H9 (cell line): ENCODE results near the gene IRF1. TPM values are rescaled to one million over a fixed set of nuclear protein-coding genes. Genes with fewer than 3 reads are reported as not detected.

Experiments
- DNase-seq: peaks from one replicate; pipeline ENCODE4 v3.0.0-alpha.2; 2017
- H2AFZ ChIP-seq: one replicate; pipeline ENCODE4 v1.6.1; 2013; ENCODE audit warnings: mild to moderate bottlenecking, low read length, control low read depth, moderate library complexity
- H2AK5ac ChIP-seq: 2 replicates; pipeline ENCODE4 v1.6.1; 2013; ENCODE audit warnings: low read length, control low read depth, mixed read lengths; ENCODE audit not compliant: insufficient read length
- H2BK120ac ChIP-seq: one replicate; pipeline ENCODE4 v1.6.1; 2013; ENCODE audit warnings: low read depth, mild to moderate bottlenecking, low read length, control low read depth, inconsistent platforms; ENCODE audit not compliant: poor library complexity, severe bottlenecking
- H2BK12ac ChIP-seq: 2 replicates; pipeline ENCODE4 v1.6.1; 2013; ENCODE audit warnings: low read length, control low read depth, mixed read lengths, low read depth; ENCODE audit not compliant: insufficient read length
- H2BK15ac ChIP-seq: 2 replicates; pipeline ENCODE4 v1.6.1; 2013; ENCODE audit warnings: low read depth, low read length, control low read depth
- H2BK20ac ChIP-seq: one replicate; pipeline ENCODE4 v1.6.1; 2013; ENCODE audit warnings: low read depth, mild to moderate bottlenecking, low read length, control low read depth, inconsistent platforms; ENCODE audit not compliant: poor library complexity, severe bottlenecking
- H2BK5ac ChIP-seq: 2 replicates; pipeline ENCODE4 v1.6.1; 2013; ENCODE audit warnings: low read length, control low read depth, mixed read lengths; ENCODE audit not compliant: insufficient read length
- H3K14ac ChIP-seq: 2 replicates; pipeline ENCODE4 v1.6.1; 2013; ENCODE audit warnings: low read length, control low read depth; ENCODE audit not compliant: insufficient read depth
- H3K18ac ChIP-seq: 2 replicates; pipeline ENCODE4 v1.6.1; 2013; ENCODE audit warnings: low read depth, mild to moderate bottlenecking, mixed read lengths, low read length, control low read depth; ENCODE audit not compliant: insufficient read length
- H3K23ac ChIP-seq: 2 replicates; pipeline ENCODE4 v1.6.1; 2013; ENCODE audit warnings: low read length, control low read depth, mixed read lengths, low read depth; ENCODE audit not compliant: insufficient read length
- H3K23me2 ChIP-seq: 2 replicates; pipeline ENCODE4 v1.6.1; 2013; ENCODE audit warnings: low read depth, mild to moderate bottlenecking, mixed read lengths, low read length, control low read depth; ENCODE audit not compliant: insufficient read length, poor library complexity, severe bottlenecking
- H3K27ac ChIP-seq: 2 replicates; pipeline ENCODE4 v1.5.1; 2013; ENCODE audit warnings: low read length, control low read depth, mixed read lengths, low read depth; ENCODE audit not compliant: insufficient read length
- H3K27me3 ChIP-seq: 2 replicates; pipeline ENCODE4 v1.6.1; 2013; ENCODE audit warnings: low read length, control low read depth, inconsistent platforms; ENCODE audit not compliant: insufficient read depth
- H3K4ac ChIP-seq: 2 replicates; pipeline ENCODE4 v1.6.1; 2013; ENCODE audit warnings: low read depth, mild to moderate bottlenecking, control low read depth, inconsistent platforms, low read length, moderate library complexity
- H3K4me1 ChIP-seq: 2 replicates; pipeline ENCODE4 v1.6.1; 2013; ENCODE audit warnings: low read length, control low read depth, inconsistent platforms; ENCODE audit not compliant: insufficient read depth
- H3K4me2 ChIP-seq: 2 replicates; pipeline ENCODE4 v1.6.1; 2013; ENCODE audit warnings: low read length, control low read depth, mixed read lengths; ENCODE audit not compliant: insufficient read length, insufficient read depth
- H3K56ac ChIP-seq: 2 replicates; pipeline ENCODE4 v1.6.1; 2013; ENCODE audit warnings: low read depth, mild to moderate bottlenecking, mixed read lengths, low read length, control low read depth; ENCODE audit not compliant: insufficient read length
- H3K79me1 ChIP-seq: 2 replicates; pipeline ENCODE4 v1.6.1; 2013; ENCODE audit warnings: low read depth, mild to moderate bottlenecking, moderate library complexity, low read length, control low read depth, inconsistent platforms; ENCODE audit not compliant: insufficient read depth, poor library complexity, severe bottlenecking
- H3K79me2 ChIP-seq: 2 replicates; pipeline ENCODE4 v1.6.1; 2013; ENCODE audit warnings: low read length, control low read depth, inconsistent platforms; ENCODE audit not compliant: insufficient read depth
- H3K9ac ChIP-seq: 2 replicates; pipeline ENCODE4 v1.6.1; 2013; ENCODE audit warnings: low read length, control low read depth, mixed read lengths; ENCODE audit not compliant: insufficient read length; ENCODE audit errors: extremely low read depth
- H3K9me3 ChIP-seq: one replicate; pipeline ENCODE4 v1.6.1; 2013; ENCODE audit warnings: low read depth, low read length, inconsistent platforms; ENCODE audit not compliant: control insufficient read depth
- H3T11ph ChIP-seq: one replicate; pipeline ENCODE4 v1.6.1; 2013; ENCODE audit warnings: mild to moderate bottlenecking, low read length, control low read depth, inconsistent platforms
- H4K20me1 ChIP-seq: one replicate; pipeline ENCODE4 v1.6.1; 2013; ENCODE audit not compliant: control insufficient read depth, insufficient read length, insufficient read depth
- H4K5ac ChIP-seq: 2 replicates; pipeline ENCODE4 v1.6.1; 2013; ENCODE audit warnings: low read depth, mild to moderate bottlenecking, mixed read lengths, low read length, control low read depth; ENCODE audit not compliant: insufficient read length
- H4K8ac ChIP-seq: replicated peaks from 2 replicates; pipeline ENCODE4 v1.6.1; 2013; ENCODE audit warnings: low read length, control low read depth, mixed read lengths, low read depth; ENCODE audit not compliant: insufficient read length
- H4K91ac ChIP-seq: 2 replicates; pipeline ENCODE4 v1.6.1; 2013; ENCODE audit warnings: low read depth, mild to moderate bottlenecking, moderate library complexity, mixed read lengths, low read length, control low read depth; ENCODE audit not compliant: insufficient read length
- H3K27ac Mint-ChIP-seq, 3 experiments: 2 replicates in 2 of 3; 3 replicates in 1 of 3; pipeline ENCODE4 v1.8.0; 2020 to 2021; ENCODE audit warnings: mixed read lengths in 3 of 3, mild to moderate bottlenecking in 1 of 3, moderate library complexity in 1 of 3
- H3K27me3 Mint-ChIP-seq: 2 replicates; pipeline ENCODE4 v1.8.0; 2021; ENCODE audit warnings: low read depth, mild to moderate bottlenecking, moderate library complexity, mixed read lengths
- H3K36me3 Mint-ChIP-seq, 3 experiments: 2 replicates in 2 of 3; 3 replicates in 1 of 3; pipeline ENCODE4 v1.8.0; 2020 to 2021; ENCODE audit warnings: low read depth in 3 of 3, mixed read lengths in 3 of 3; ENCODE audit not compliant: insufficient read depth in 1 of 3
- H3K4me1 Mint-ChIP-seq, 2 experiments: 2 replicates each; pipeline ENCODE4 v1.8.0; 2020; ENCODE audit warnings: mixed read lengths in 2 of 2
- H3K4me3 Mint-ChIP-seq, 2 experiments: 2 replicates in 1 of 2; 3 replicates in 1 of 2; pipeline ENCODE4 v1.8.0; 2020 to 2021; ENCODE audit warnings: mild to moderate bottlenecking in 2 of 2, mixed read lengths in 2 of 2, moderate library complexity in 1 of 2
- H3K9me3 Mint-ChIP-seq, 2 experiments: 2 replicates in 1 of 2; 3 replicates in 1 of 2; pipeline ENCODE4 v1.8.0; 2020; ENCODE audit warnings: mild to moderate bottlenecking in 2 of 2, mixed read lengths in 2 of 2, moderate library complexity in 1 of 2
- CTCF ChIP-seq: fragments of 200-600 bp; sonication (generic); conservative IDR thresholded peaks from 3 replicates; pipeline ENCODE4 v1.8.0; 2021; ENCODE audit warnings: antibody characterized with exemption, mild to moderate bottlenecking
- WGBS: extraction: QIAGEN DNeasy Blood & Tissue Kit; methylation state at CpG from one replicate; pipeline ENCODE4 v1.1.7; 2013; ENCODE audit warnings: missing lambda C conversion rate, low lambda C conversion rate, mixed read lengths; ENCODE audit not compliant: insufficient read length; ENCODE audit errors: extremely low coverage; 5-methylcytosine and 5-hydroxymethylcytosine counted together
- total RNA-seq: library from RNA; stranded (reverse); gene quantifications from 2 replicates; pipeline ENCODE4 v1.2.1, GENCODE V29; 2021

Gene IRF1
- total RNA-seq, 1 experiment from 2014 or later = 8.7 TPM

GRCh38 chr5:132489871-132490483, 596 bp downstream of the IRF1 start:
- H3K27me3 ChIP-seq = no peaks in the 10 kb centered on the region; the same call in 1 of the 2 replicates
- H2AFZ ChIP-seq = no peak overlapping the region
- H3K27ac ChIP-seq = no peak overlapping the region
- H3K23ac ChIP-seq = no peak overlapping the region
- no peak overlapping the region; the same call in 1 of the 2 replicates for H2BK15ac ChIP-seq
- no peak overlapping the region for H2BK12ac ChIP-seq
- no peak for TF ChIP-seq CTCF
- no peaks in the 10 kb centered on the region for H4K20me1 ChIP-seq
- H3K4me1 Mint-ChIP-seq = peaks cover 21 to 22% of the 10 kb centered on the region in 2 experiments
- H3K27ac Mint-ChIP-seq = no peak overlapping the region
- H3K4ac ChIP-seq = no peak overlapping the region
- no peaks in the 10 kb centered on the region; the same call in 1 of the 2 replicates for H3K79me2 ChIP-seq
- H3K36me3 Mint-ChIP-seq = peaks cover 13 to 22% (median 21%) of the 10 kb centered on the region in 3 experiments
- no peak overlapping the region for H3K56ac ChIP-seq
- peak; percentile 45 for DNase-seq
- H2BK120ac ChIP-seq = no peak overlapping the region
- no peak overlapping the region; the same call in 1 of the 2 replicates for H3K14ac ChIP-seq
- no peaks in the 10 kb centered on the region; a peak in 1 of 5 replicates for H3K9me3 Mint-ChIP-seq
- WGBS = no CpG with 5 or more reads among the region's 65 CpGs
- H2BK5ac ChIP-seq = no peak overlapping the region
- H3K4me1 ChIP-seq = no peaks in the 10 kb centered on the region
- H3K9ac ChIP-seq = no peak overlapping the region
- H3K27me3 Mint-ChIP-seq = peaks cover 29% of the 10 kb centered on the region
- H3K23me2 ChIP-seq = peaks cover 13% of the 10 kb centered on the region
- H4K91ac ChIP-seq = no peak overlapping the region
- H3T11ph ChIP-seq = no peak overlapping the region
- peak overlapping the region; percentile 71 to 83 for H3K4me3 Mint-ChIP-seq
- H2AK5ac ChIP-seq = no peak overlapping the region
- no peak overlapping the region for H3K18ac ChIP-seq
- no peaks in the 10 kb centered on the region for H3K79me1 ChIP-seq
- no peaks in the 10 kb centered on the region for H3K9me3 ChIP-seq
- H2BK20ac ChIP-seq = no peak overlapping the region
- H3K4me2 ChIP-seq = peak overlapping the region; percentile 76
- H4K5ac ChIP-seq = no peak overlapping the region
- H4K8ac ChIP-seq = no peak overlapping the region
